HG02763 (cell line): ENCODE results near the gene CD82.

Experiments used
- ATAC-seq: cut with Tn5 transposase; IDR thresholded peaks from one replicate; pipeline ENCODE4 v1.9.1; 2021; ENCODE audit warnings: mild to moderate bottlenecking, moderate library complexity; ENCODE audit not compliant: unreplicated experiment

Gene CD82, protein sequence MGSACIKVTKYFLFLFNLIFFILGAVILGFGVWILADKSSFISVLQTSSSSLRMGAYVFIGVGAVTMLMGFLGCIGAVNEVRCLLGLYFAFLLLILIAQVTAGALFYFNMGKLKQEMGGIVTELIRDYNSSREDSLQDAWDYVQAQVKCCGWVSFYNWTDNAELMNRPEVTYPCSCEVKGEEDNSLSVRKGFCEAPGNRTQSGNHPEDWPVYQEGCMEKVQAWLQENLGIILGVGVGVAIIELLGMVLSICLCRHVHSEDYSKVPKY

GRCh38 chr11:44565211-44565952 is at the start of gene CD82:
Gene CD82, plus strand, starts transcription at chr11:44565663. Its CDS starts 29,000 bp downstream, at chr11:44594663.
- ATAC-seq, result peak; percentile 77

- no peak for ATAC-seq
These were observed 48.6 kb upstream of the CD82 start for GRCh38 chr11:44516688-44517507.

DNA sequence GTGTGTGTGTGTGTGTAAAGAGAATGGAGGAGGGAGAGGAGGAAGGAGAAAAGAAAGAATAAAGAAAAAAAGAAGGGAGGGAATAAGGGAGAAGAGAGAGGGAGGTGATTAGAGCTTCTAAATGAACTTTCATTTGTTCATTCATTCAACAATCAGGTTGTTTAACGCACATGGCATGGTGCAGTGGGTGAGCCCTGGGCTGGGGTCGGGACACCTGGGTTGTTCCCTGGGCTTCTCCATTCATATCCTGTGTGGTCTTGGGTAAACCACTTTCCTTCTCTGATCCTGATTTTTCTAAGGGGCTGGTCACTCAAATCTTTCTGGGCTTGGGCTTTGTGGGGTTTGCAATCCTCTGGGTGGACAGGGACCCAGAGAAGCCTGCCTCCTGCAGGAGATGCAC is 47.9 kb upstream of the CD82 start:
- ATAC-seq, result no peak

GRCh38 chr11:44518968-44519550 is 46.4 kb upstream of the CD82 start:
- ATAC-seq, result no peak

- no peak for ATAC-seq
These were observed 45.3 kb upstream of the CD82 start for GRCh38 chr11:44519989-44520737.

DNA sequence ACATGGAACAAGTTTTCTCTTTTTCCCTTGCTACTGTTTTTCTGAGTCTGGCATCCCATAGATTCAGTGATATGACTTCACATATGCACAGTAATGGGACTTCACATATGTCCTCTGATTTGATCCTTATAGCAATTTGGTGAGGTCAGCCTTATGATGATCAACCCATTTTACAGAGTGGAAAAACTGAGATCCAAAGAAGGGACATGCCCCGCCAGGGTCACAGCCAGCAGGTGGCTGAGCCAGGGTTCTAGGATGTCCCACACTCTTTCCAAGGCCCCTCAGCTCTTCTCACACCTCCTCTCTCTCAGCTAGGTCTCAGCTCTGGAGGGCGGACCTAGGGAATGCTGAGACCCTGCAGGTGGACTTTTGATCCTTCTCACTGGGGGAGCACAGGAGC is 44.3 kb upstream of the CD82 start:
- no peak for ATAC-seq

DNA sequence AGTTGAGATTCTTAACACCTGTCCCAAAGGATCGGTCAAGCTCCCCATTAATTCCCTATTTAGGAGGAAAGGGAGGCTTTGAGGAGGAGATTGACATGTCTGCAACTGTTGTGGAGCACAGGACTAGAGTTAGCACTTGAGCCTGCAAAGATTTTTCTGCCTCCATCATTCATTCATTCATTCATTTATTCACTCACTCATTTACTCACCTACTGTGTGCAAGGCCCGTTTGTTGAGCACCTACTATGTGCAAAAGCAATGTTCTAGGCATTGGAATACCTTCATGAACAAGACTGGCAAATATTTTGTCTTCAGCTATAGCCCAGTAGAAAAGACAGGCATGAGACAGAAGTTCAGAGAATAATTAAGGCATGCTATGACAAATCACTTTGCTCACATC is 43.2 kb upstream of the CD82 start:
- ATAC-seq, result no peak

DNA sequence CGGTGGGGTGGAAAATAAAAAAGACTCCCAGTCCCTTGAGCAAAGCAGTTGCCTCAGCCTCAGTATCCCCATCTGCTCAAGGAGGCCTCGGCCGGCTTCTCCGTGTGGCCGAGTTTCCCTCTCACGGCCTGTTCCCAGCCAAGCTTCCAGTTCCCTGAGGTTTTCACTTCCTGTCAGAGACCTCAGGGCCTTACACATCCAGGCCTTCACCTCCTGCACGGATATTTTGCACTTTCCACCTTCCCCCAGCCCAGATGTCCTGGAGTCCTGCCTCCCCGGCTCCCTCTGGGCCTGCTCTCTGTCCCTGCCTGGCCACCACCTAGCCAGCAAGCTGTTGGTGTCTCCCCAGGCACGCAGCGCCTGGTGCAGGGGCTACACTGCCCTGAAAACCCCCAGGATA is 41.1 kb upstream of the CD82 start:
- no peak for ATAC-seq

DNA sequence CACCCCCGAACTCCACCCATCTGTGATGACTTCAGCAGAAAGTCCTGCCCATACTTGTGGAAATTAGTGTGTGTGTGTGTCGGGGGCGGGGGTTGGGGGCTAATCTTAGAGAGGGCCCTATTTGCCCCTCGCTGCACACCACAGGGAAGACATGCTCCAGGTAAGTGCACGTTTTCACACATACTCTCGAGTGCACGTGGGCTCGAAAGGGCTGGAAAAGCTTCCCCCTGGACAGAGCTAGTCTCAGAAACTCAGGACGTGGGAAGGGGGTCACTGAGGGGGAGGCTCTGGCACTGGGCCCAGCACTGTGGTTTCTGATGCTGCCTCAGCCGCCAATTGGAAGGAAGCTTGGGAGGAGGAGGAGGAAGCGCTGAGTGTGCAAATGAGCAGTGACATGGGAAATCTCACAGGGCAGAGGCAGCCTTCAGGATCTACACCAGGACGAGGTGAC is 40.7 kb upstream of the CD82 start:
- no peak for ATAC-seq

- ATAC-seq, result no peak
These were observed 39.8 kb upstream of the CD82 start for GRCh38 chr11:44525473-44526252.

DNA sequence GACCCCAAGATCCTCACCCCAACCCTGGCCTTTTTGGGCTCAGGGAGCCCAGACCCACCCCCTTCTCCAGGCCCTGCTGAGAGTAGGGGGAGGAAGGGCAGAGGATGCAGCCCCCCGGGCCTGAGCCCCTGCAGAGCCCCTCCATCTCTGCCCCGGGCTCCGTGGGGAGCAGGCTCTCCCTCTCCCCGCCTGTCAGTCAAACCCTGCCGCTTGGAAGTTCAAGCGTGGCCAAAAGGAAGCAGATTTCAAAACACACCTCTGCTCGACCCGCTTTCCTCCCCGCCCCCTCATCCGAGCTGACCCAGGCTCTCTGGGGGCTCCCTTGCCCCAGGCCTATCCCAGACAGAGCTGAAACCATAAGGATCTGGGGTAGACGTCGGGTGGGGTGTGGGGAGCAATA is 39.0 kb upstream of the CD82 start:
- no peak for ATAC-seq

GRCh38 chr11:44527476-44527875 is 38.0 kb upstream of the CD82 start:
- ATAC-seq, result no peak

DNA sequence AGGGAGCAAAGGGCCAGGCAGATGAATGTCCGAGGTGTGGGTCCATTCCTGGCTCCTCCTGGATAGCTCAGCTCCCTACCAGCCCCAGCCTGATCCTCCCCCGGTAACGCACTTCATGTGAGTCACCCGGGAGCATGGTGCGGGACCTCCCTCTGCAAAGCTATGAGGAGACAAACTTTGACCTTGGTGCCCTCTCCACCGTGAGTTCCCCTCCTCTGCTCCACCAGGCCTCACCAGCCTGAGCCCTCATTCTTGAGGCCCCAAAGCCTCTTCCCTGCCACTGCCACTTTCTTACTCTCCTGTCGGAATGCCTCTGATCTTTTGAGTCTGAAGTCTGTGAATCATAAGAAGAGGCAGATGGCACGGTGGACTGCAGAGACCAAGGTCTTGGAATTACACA is 37.4 kb upstream of the CD82 start:
- no peak for ATAC-seq

DNA sequence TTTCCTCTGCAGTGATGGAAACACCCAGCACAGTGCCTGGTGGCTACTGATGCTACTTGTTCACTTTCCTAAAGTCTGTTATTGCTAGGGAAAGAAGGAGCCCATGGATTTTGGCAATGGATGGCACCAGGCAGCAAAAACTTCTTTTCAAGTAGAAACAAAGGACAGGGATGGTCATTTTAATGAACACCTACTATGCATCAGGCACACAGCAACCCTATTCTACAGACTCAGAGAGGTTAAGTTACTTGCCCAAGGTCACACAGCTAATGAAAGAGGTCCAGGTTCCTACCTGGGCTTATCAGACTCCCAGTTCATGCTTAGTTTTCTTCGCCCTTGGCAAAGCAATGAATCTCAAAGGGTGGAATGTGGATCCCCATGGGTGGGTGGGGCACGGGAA is 36.9 kb upstream of the CD82 start:
- ATAC-seq, result no peak

- no peak for ATAC-seq
These were observed 35.5 kb upstream of the CD82 start for GRCh38 chr11:44529895-44530412.

DNA sequence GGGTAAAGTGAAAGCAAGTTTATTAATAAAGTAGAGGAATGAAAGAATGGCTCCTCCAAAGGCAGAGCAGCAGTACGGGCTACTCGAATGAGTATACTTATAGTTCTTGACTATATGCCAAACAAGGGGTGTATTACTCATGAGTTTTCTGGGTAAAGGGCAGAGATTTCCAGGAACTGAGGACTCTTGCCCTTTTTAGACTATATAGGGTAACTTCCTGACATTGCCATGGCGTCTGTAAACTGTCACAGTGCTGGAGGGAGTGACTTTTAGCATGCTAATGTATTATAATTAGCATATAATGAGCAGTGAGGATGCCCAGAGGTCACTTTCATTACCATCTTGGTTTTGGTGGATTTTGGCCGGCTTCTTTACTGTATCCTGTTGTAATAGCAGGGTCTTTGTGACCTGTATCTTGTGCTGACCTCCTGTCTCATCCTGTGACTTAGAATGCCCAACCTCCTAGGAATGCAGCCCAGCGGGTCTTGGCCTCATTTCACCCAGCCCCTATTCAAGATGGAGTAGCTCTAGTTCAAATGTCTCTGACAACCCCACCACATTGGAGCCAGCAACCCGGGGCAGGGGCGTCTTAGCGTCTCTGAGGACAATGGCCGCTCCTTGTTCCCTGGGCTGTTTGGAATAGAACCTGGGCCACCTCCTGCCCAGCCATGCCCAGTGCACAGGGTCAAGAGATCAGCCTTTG is 34.9 kb upstream of the CD82 start:
- ATAC-seq, result no peak

GRCh38 chr11:44531116-44531504 is 34.4 kb upstream of the CD82 start:
- no peak for ATAC-seq

DNA sequence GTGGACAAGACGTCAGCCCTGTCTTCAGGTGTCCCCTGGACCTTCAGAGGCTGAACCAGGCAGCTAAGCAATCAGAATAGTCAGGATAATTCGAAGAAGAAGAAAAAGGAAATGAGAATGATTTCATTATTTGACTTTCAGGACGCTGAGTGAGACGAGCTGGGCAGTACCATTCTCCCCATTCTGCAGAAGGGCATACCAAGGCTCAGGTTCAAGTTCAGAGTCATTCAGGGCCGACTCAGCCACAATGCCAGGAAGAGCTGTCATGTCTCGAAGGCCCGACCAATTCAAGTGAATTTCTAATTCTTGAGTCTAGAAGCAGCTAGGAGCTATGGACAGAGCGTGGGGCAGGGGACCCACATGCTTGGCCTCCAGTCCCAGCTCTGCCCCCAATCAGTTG is 33.8 kb upstream of the CD82 start:
- no peak for ATAC-seq

- no peak for ATAC-seq
These were observed 32.7 kb upstream of the CD82 start for GRCh38 chr11:44532809-44533208.
